HEK293 (cell line): ENCODE measurements around the gene SLC31A1.

Experiments used
- CTCF ChIA-PET: fragments of 350-600 bp; formaldehyde crosslinking; extraction: SDS; loops from one replicate; lab custom pipeline; 2021; ENCODE audit warnings: antibody characterized with exemption; lab: Yijun Ruan, JAX
- POLR2A ChIA-PET: fragments of 300-600 bp; formaldehyde crosslinking; extraction: SDS; loops from one replicate; lab custom pipeline; 2020; ENCODE audit warnings: antibody characterized with exemption, inconsistent platforms; lab: Yijun Ruan, JAX
- H3K27ac ChIP-seq: fragments of 200-500 bp; sonication (Bioruptor generic); 2 replicates; pipeline ENCODE4 v1.5.1; 2014; ENCODE audit warnings: low read depth, low read length, control low read depth, inconsistent platforms; ENCODE audit errors: extremely low read depth
- H3K36me3 ChIP-seq, 2 experiments: fragments of 200-500 bp in 1 of 2; sonication (Bioruptor generic) in 1 of 2; 1 replicate in 1 of 2; 2 replicates in 1 of 2; pipeline ENCODE4 v1.5.1; 2014 to 2017; ENCODE audit warnings: inconsistent platforms in 2 of 2, low read length in 2 of 2; ENCODE audit not compliant: control insufficient read depth in 2 of 2, insufficient read depth in 1 of 2
- H3K4me1 ChIP-seq: fragments of 200-500 bp; sonication (Bioruptor generic); 2 replicates; pipeline ENCODE4 v1.5.1; 2014; ENCODE audit warnings: mild to moderate bottlenecking, low read length, inconsistent platforms; ENCODE audit not compliant: control insufficient read depth, insufficient read depth
- H3K4me3 ChIP-seq: 2 replicates; pipeline ENCODE4 v1.5.1; 2011; ENCODE audit warnings: low read depth, mild to moderate bottlenecking, control low read depth, low read length, moderate library complexity
- H3K9me3 ChIP-seq: fragments of 200-500 bp; sonication (Bioruptor generic); 2 replicates; pipeline ENCODE4 v1.5.1; 2014; ENCODE audit warnings: low read depth, low read length, inconsistent platforms; ENCODE audit not compliant: control insufficient read depth, insufficient read depth
- BCL11B ChIP-seq: fragments of 450-650 bp; formaldehyde crosslinking; IDR thresholded peaks from 2 replicates; pipeline ENCODE4 v1.5.1; 2016; ENCODE audit warnings: low read depth, missing biosample characterization, missing genetic modification characterization
- FEZF1 ChIP-seq: fragments of 450-650 bp; formaldehyde crosslinking; IDR thresholded peaks from 2 replicates; pipeline ENCODE4 v1.5.1; 2016; ENCODE audit warnings: missing biosample characterization, missing genetic modification characterization
- KLF1 ChIP-seq: fragments of 450-650 bp; formaldehyde crosslinking; IDR thresholded peaks from 2 replicates; pipeline ENCODE4 v1.5.1; 2016; ENCODE audit warnings: missing biosample characterization, missing genetic modification characterization
- KLF8 ChIP-seq: fragments of 450-650 bp; formaldehyde crosslinking; IDR thresholded peaks from 2 replicates; pipeline ENCODE4 v1.5.1; 2016; ENCODE audit warnings: missing biosample characterization, missing genetic modification characterization
- REPIN1 ChIP-seq: fragments of 450-650 bp; formaldehyde crosslinking; IDR thresholded peaks from 2 replicates; pipeline ENCODE4 v1.5.1; 2017; ENCODE audit warnings: missing biosample characterization, missing genetic modification characterization, low read depth
- SCRT2 ChIP-seq: fragments of 450-650 bp; formaldehyde crosslinking; IDR thresholded peaks from 2 replicates; pipeline ENCODE4 v1.5.1; 2016; ENCODE audit warnings: missing biosample characterization, missing genetic modification characterization
- YY2 ChIP-seq: fragments of 450-650 bp; formaldehyde crosslinking; IDR thresholded peaks from 2 replicates; pipeline ENCODE4 v1.5.1; 2016; ENCODE audit warnings: missing biosample characterization, missing genetic modification characterization
- ZNF202 ChIP-seq: fragments of 450-650 bp; formaldehyde crosslinking; IDR thresholded peaks from 2 replicates; pipeline ENCODE4 v1.5.1; 2016; ENCODE audit warnings: missing biosample characterization, missing genetic modification characterization, borderline replicate concordance
- ZNF324 ChIP-seq: fragments of 450-650 bp; formaldehyde crosslinking; IDR thresholded peaks from 2 replicates; pipeline ENCODE4 v1.5.1; 2016; ENCODE audit warnings: missing biosample characterization, missing genetic modification characterization
- ZNF488 ChIP-seq: fragments of 450-650 bp; formaldehyde crosslinking; IDR thresholded peaks from 2 replicates; pipeline ENCODE4 v1.5.1; 2016; ENCODE audit warnings: missing biosample characterization, missing genetic modification characterization
- ZNF610 ChIP-seq: fragments of 450-650 bp; formaldehyde crosslinking; IDR thresholded peaks from 2 replicates; pipeline ENCODE4 v1.5.1; 2016; ENCODE audit warnings: missing biosample characterization, missing genetic modification characterization, borderline replicate concordance
- ZNF623 ChIP-seq: fragments of 450-650 bp; formaldehyde crosslinking; IDR thresholded peaks from 2 replicates; pipeline ENCODE4 v1.5.1; 2016; ENCODE audit warnings: missing biosample characterization, missing genetic modification characterization
- ZNF658 ChIP-seq: fragments of 450-650 bp; formaldehyde crosslinking; IDR thresholded peaks from 2 replicates; pipeline ENCODE4; 2016; ENCODE audit warnings: missing biosample characterization, missing genetic modification characterization
- ZNF837 ChIP-seq: fragments of 450-650 bp; formaldehyde crosslinking; IDR thresholded peaks from 2 replicates; pipeline ENCODE4 v1.5.1; 2016; ENCODE audit warnings: missing biosample characterization, missing genetic modification characterization
- ZSCAN23 ChIP-seq: fragments of 450-650 bp; formaldehyde crosslinking; IDR thresholded peaks from 2 replicates; pipeline ENCODE4 v1.5.1; 2016; ENCODE audit warnings: missing biosample characterization, missing genetic modification characterization
- TF ChIP-seq, protein P1 (sequence below): fragments of 450-650 bp; formaldehyde crosslinking; IDR thresholded peaks from 2 replicates; pipeline ENCODE4 v1.5.1; 2016; ENCODE audit warnings: missing biosample characterization, missing genetic modification characterization
- TF ChIP-seq, protein P2 (sequence below): fragments of 450-650 bp; formaldehyde crosslinking; IDR thresholded peaks from 2 replicates; pipeline ENCODE4 v1.5.1; 2016; ENCODE audit warnings: missing biosample characterization, missing genetic modification characterization, low read depth
- TF ChIP-seq, protein P3 (sequence below): fragments of 450-650 bp; formaldehyde crosslinking; IDR thresholded peaks from 2 replicates; pipeline ENCODE4 v1.5.0; 2017; ENCODE audit warnings: missing biosample characterization, missing genetic modification characterization, borderline replicate concordance
- TF ChIP-seq, protein P4 (sequence below): fragments of 450-650 bp; formaldehyde crosslinking; IDR thresholded peaks from 2 replicates; pipeline ENCODE4 v1.5.1; 2016; ENCODE audit warnings: missing biosample characterization, missing genetic modification characterization
- TF ChIP-seq, protein P5 (sequence below): fragments of 450-650 bp; formaldehyde crosslinking; conservative IDR thresholded peaks from 2 replicates; pipeline ENCODE4 v1.5.1; 2016; ENCODE audit warnings: low read depth, missing biosample characterization, missing genetic modification characterization

Gene SLC31A1

DNA sequence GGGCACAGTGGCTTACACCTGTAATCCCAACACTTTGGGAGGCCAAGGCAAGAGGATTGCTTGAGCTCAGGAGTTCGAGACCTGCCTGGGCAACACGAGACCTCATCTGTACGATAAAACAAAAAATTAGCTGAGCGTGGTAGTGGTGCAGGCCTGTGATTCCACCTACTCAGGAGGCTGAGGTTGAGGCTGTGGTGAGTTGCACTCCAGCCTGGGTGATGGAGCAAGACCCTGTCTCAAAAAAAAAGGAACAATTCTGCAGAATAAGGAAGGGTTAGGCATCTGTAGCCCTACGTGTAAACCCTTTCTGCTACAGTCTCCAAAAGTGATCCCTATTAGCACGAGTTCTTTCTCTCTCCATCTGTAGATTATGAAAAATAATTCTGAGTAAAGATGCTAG, 34.1 kb downstream of the SLC31A1 start:
- ChIA-PET CTCF (interaction anchor here (0.5 kb wide), 1 partner anchor 150 kb away, joined by 5 read pairs; no protein-coding TSS in a partner anchor), POLR2A (interaction anchor here (1.2 kb wide), 1 partner anchor 34 kb away, joined by 3 read pairs; the partner anchor contains the start of genes FKBP15 and SLC31A1)
- no peak for TF ChIP-seq ZNF658 (tag by site-specific recombination)
- TF ChIP-seq, protein P1, sequence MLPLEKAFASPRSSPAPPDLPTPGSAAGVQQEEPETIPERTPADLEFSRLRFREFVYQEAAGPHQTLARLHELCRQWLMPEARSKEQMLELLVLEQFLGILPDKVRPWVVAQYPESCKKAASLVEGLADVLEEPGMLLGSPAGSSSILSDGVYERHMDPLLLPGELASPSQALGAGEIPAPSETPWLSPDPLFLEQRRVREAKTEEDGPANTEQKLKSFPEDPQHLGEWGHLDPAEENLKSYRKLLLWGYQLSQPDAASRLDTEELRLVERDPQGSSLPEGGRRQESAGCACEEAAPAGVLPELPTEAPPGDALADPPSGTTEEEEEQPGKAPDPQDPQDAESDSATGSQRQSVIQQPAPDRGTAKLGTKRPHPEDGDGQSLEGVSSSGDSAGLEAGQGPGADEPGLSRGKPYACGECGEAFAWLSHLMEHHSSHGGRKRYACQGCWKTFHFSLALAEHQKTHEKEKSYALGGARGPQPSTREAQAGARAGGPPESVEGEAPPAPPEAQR (tag by site-specific recombination): no peak
- no peak for TF ChIP-seq FEZF1
- no peak for TF ChIP-seq ZNF837
- TF ChIP-seq, protein P2, sequence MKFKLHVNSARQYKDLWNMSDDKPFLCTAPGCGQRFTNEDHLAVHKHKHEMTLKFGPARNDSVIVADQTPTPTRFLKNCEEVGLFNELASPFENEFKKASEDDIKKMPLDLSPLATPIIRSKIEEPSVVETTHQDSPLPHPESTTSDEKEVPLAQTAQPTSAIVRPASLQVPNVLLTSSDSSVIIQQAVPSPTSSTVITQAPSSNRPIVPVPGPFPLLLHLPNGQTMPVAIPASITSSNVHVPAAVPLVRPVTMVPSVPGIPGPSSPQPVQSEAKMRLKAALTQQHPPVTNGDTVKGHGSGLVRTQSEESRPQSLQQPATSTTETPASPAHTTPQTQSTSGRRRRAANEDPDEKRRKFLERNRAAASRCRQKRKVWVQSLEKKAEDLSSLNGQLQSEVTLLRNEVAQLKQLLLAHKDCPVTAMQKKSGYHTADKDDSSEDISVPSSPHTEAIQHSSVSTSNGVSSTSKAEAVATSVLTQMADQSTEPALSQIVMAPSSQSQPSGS (tag by site-specific recombination): no peak
- no peak for TF ChIP-seq YY2
- no peak for TF ChIP-seq ZNF623
- TF ChIP-seq ZNF610 (tag by site-specific recombination): no peak
- TF ChIP-seq, protein P3, sequence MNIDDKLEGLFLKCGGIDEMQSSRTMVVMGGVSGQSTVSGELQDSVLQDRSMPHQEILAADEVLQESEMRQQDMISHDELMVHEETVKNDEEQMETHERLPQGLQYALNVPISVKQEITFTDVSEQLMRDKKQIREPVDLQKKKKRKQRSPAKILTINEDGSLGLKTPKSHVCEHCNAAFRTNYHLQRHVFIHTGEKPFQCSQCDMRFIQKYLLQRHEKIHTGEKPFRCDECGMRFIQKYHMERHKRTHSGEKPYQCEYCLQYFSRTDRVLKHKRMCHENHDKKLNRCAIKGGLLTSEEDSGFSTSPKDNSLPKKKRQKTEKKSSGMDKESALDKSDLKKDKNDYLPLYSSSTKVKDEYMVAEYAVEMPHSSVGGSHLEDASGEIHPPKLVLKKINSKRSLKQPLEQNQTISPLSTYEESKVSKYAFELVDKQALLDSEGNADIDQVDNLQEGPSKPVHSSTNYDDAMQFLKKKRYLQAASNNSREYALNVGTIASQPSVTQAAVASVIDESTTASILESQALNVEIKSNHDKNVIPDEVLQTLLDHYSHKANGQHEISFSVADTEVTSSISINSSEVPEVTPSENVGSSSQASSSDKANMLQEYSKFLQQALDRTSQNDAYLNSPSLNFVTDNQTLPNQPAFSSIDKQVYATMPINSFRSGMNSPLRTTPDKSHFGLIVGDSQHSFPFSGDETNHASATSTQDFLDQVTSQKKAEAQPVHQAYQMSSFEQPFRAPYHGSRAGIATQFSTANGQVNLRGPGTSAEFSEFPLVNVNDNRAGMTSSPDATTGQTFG (tag by site-specific recombination): no peak
- TF ChIP-seq, protein P4, sequence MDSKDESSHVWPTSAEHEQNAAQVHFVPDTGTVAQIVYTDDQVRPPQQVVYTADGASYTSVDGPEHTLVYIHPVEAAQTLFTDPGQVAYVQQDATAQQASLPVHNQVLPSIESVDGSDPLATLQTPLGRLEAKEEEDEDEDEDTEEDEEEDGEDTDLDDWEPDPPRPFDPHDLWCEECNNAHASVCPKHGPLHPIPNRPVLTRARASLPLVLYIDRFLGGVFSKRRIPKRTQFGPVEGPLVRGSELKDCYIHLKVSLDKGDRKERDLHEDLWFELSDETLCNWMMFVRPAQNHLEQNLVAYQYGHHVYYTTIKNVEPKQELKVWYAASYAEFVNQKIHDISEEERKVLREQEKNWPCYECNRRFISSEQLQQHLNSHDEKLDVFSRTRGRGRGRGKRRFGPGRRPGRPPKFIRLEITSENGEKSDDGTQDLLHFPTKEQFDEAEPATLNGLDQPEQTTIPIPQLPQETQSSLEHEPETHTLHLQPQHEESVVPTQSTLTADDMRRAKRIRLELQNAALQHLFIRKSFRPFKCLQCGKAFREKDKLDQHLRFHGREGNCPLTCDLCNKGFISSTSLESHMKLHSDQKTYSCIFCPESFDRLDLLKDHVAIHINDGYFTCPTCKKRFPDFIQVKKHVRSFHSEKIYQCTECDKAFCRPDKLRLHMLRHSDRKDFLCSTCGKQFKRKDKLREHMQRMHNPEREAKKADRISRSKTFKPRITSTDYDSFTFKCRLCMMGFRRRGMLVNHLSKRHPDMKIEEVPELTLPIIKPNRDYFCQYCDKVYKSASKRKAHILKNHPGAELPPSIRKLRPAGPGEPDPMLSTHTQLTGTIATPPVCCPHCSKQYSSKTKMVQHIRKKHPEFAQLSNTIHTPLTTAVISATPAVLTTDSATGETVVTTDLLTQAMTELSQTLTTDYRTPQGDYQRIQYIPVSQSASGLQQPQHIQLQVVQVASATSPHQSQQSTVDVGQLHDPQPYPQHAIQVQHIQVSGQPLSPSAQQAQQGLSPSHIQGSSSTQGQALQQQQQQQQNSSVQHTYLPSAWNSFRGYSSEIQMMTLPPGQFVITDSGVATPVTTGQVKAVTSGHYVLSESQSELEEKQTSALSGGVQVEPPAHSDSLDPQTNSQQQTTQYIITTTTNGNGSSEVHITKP: no peak
- no peak for TF ChIP-seq KLF8
- no peak for TF ChIP-seq REPIN1 (tag by site-specific recombination)
- no peak for TF ChIP-seq ZNF488
- no peak for TF ChIP-seq BCL11B
- no peak for TF ChIP-seq KLF1 (tag by site-specific recombination)
- no peak for TF ChIP-seq ZSCAN23 (tag by site-specific recombination)
- Histone ChIP-seq H3K36me3 (peaks cover 7 to 31% of the 10 kb centered on the region in 2 experiments), H3K4me1 (no peaks in the 10 kb centered on the region), H3K9me3 (no peaks in the 10 kb centered on the region), H3K4me3 (no peak overlapping the region), H3K27ac (no peak overlapping the region)

GRCh38 chr9:113257863-113258262, 36.5 kb downstream of the SLC31A1 start:
- ChIA-PET POLR2A (no interaction called here), CTCF (interaction anchor here (1.2 to 1.4 kb wide), 2 partner anchors 16 to 64 kb away, joined by 3 to 9 read pairs; no protein-coding TSS in a partner anchor)
- Histone ChIP-seq H3K4me3 (no peak overlapping the region), H3K27ac (no peak overlapping the region), H3K9me3 (no peaks in the 10 kb centered on the region), H3K36me3 (peaks cover 7 to 49% of the 10 kb centered on the region in 2 experiments), H3K4me1 (no peaks in the 10 kb centered on the region)
- TF ChIP-seq SCRT2 (tag by site-specific recombination) (no peak), ZNF202 (no peak), ZNF324 (no peak)
- TF ChIP-seq, protein P5, sequence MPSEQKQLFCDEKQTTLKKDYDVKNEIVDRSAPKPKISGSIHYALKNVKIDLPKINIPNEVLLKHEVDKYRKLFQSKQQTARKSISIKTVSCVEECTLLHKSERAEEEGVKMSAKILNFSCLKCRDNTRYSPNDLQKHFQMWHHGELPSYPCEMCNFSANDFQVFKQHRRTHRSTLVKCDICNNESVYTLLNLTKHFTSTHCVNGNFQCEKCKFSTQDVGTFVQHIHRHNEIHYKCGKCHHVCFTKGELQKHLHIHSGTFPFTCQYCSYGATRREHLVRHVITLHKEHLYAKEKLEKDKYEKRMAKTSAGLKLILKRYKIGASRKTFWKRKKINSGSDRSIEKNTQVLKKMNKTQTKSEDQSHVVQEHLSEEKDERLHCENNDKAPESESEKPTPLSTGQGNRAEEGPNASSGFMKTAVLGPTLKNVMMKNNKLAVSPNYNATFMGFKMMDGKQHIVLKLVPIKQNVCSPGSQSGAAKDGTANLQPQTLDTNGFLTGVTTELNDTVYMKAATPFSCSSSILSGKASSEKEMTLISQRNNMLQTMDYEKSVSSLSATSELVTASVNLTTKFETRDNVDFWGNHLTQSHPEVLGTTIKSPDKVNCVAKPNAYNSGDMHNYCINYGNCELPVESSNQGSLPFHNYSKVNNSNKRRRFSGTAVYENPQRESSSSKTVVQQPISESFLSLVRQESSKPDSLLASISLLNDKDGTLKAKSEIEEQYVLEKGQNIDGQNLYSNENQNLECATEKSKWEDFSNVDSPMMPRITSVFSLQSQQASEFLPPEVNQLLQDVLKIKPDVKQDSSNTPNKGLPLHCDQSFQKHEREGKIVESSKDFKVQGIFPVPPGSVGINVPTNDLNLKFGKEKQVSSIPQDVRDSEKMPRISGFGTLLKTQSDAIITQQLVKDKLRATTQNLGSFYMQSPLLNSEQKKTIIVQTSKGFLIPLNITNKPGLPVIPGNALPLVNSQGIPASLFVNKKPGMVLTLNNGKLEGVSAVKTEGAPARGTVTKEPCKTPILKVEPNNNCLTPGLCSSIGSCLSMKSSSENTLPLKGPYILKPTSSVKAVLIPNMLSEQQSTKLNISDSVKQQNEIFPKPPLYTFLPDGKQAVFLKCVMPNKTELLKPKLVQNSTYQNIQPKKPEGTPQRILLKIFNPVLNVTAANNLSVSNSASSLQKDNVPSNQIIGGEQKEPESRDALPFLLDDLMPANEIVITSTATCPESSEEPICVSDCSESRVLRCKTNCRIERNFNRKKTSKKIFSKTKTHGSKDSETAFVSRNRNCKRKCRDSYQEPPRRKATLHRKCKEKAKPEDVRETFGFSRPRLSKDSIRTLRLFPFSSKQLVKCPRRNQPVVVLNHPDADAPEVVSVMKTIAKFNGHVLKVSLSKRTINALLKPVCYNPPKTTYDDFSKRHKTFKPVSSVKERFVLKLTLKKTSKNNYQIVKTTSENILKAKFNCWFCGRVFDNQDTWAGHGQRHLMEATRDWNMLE (tag by site-specific recombination): no peak
